ENCODE measurements around the gene HS3ST3B1.

HS3ST3B1 gene

GRCh38 chr17:14351493-14351892, 50.6 kb downstream of the HS3ST3B1 start:
- H3K27ac ChIP-seq (ENCODE audit: extremely low read depth, low read depth, low read length), result no peak overlapping the region
- peaks cover 0 to 11% of the 10 kb centered on the region in 2 experiments; a peak in 2 of 3 replicates for H3K36me3 ChIP-seq (ENCODE audit: control insufficient read depth in 2 of 2, insufficient read depth in 1 of 2, low read length in 2 of 2)
- H3K9me3 ChIP-seq (ENCODE audit: control insufficient read depth, insufficient read depth, low read depth, low read length), result no peaks in the 10 kb centered on the region
- H3K4me3 ChIP-seq (ENCODE audit: low read depth, low read length), result no peak overlapping the region
- H3K4me1 ChIP-seq (ENCODE audit: control insufficient read depth, insufficient read depth, low read length), result no peaks in the 10 kb centered on the region
- ChIA-PET CTCF (interaction anchor here (0.6 kb wide), 1 partner anchor 1054 kb away, joined by 3 read pairs; no protein-coding TSS in a partner anchor), POLR2A (interaction anchor here (1.0 kb wide), 1 partner anchor 51 kb away, joined by 3 read pairs; the partner anchor contains the start of gene HS3ST3B1)
- TF ChIP-seq REPIN1 (tag by site-specific recombination; IDR thresholded peaks at IDR 0.05; ENCODE audit: low read depth), result no peak
- TF ChIP-seq MYNN (tag by site-specific recombination; IDR thresholded peaks at IDR 0.05; ENCODE audit: borderline replicate concordance), result no peak
- TF ChIP-seq, protein P1, sequence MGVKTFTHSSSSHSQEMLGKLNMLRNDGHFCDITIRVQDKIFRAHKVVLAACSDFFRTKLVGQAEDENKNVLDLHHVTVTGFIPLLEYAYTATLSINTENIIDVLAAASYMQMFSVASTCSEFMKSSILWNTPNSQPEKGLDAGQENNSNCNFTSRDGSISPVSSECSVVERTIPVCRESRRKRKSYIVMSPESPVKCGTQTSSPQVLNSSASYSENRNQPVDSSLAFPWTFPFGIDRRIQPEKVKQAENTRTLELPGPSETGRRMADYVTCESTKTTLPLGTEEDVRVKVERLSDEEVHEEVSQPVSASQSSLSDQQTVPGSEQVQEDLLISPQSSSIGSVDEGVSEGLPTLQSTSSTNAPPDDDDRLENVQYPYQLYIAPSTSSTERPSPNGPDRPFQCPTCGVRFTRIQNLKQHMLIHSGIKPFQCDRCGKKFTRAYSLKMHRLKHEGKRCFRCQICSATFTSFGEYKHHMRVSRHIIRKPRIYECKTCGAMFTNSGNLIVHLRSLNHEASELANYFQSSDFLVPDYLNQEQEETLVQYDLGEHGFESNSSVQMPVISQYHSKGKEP (tag by site-specific recombination; IDR thresholded peaks at IDR 0.05), result no peak
- no peak for TF ChIP-seq ZNF623 (tag by site-specific recombination; IDR thresholded peaks at IDR 0.05)
- TF ChIP-seq ZNF121 (tag by site-specific recombination; IDR thresholded peaks at IDR 0.05), result no peak
- no peak for TF ChIP-seq ZEB2 (tag by site-specific recombination; IDR thresholded peaks at IDR 0.05)
- TF ChIP-seq WT1 (tag by site-specific recombination; IDR thresholded peaks at IDR 0.05), result no peak
- no peak for TF ChIP-seq ZNF146 (tag by site-specific recombination; IDR thresholded peaks at IDR 0.05)
- no peak for TF ChIP-seq ZNF335 (tag by site-specific recombination; conservative IDR thresholded peaks at IDR 0.05)
- TF ChIP-seq, protein P2, sequence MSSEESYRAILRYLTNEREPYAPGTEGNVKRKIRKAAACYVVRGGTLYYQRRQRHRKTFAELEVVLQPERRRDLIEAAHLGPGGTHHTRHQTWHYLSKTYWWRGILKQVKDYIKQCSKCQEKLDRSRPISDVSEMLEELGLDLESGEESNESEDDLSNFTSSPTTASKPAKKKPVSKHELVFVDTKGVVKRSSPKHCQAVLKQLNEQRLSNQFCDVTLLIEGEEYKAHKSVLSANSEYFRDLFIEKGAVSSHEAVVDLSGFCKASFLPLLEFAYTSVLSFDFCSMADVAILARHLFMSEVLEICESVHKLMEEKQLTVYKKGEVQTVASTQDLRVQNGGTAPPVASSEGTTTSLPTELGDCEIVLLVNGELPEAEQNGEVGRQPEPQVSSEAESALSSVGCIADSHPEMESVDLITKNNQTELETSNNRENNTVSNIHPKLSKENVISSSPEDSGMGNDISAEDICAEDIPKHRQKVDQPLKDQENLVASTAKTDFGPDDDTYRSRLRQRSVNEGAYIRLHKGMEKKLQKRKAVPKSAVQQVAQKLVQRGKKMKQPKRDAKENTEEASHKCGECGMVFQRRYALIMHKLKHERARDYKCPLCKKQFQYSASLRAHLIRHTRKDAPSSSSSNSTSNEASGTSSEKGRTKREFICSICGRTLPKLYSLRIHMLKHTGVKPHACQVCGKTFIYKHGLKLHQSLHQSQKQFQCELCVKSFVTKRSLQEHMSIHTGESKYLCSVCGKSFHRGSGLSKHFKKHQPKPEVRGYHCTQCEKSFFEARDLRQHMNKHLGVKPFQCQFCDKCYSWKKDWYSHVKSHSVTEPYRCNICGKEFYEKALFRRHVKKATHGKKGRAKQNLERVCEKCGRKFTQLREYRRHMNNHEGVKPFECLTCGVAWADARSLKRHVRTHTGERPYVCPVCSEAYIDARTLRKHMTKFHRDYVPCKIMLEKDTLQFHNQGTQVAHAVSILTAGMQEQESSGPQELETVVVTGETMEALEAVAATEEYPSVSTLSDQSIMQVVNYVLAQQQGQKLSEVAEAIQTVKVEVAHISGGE (tag by site-specific recombination; conservative IDR thresholded peaks at IDR 0.05; ENCODE audit: low read depth), result no peak
- no peak for TF ChIP-seq ZNF266 (tag by site-specific recombination; IDR thresholded peaks at IDR 0.05; ENCODE audit: low read depth)
- TF ChIP-seq, protein P3, sequence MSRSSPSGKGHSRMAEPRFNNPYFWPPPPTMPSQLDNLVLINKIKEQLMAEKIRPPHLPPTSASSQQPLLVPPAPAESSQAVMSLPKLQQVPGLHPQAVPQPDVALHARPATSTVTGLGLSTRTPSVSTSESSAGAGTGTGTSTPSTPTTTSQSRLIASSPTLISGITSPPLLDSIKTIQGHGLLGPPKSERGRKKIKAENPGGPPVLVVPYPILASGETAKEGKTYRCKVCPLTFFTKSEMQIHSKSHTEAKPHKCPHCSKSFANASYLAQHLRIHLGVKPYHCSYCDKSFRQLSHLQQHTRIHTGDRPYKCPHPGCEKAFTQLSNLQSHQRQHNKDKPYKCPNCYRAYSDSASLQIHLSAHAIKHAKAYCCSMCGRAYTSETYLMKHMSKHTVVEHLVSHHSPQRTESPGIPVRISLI (tag by site-specific recombination; IDR thresholded peaks at IDR 0.05), result no peak
- no peak for TF ChIP-seq GLI4 (tag by site-specific recombination; IDR thresholded peaks at IDR 0.05)
- TF ChIP-seq, protein P4, sequence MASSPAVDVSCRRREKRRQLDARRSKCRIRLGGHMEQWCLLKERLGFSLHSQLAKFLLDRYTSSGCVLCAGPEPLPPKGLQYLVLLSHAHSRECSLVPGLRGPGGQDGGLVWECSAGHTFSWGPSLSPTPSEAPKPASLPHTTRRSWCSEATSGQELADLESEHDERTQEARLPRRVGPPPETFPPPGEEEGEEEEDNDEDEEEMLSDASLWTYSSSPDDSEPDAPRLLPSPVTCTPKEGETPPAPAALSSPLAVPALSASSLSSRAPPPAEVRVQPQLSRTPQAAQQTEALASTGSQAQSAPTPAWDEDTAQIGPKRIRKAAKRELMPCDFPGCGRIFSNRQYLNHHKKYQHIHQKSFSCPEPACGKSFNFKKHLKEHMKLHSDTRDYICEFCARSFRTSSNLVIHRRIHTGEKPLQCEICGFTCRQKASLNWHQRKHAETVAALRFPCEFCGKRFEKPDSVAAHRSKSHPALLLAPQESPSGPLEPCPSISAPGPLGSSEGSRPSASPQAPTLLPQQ (tag by site-specific recombination; IDR thresholded peaks at IDR 0.05), result no peak
- TF ChIP-seq KLF1 (tag by site-specific recombination; IDR thresholded peaks at IDR 0.05), result no peak
- TF ChIP-seq ZNF660 (tag by site-specific recombination; IDR thresholded peaks at IDR 0.05), result no peak
- TF ChIP-seq ZNF155 (tag by site-specific recombination; IDR thresholded peaks at IDR 0.05), result no peak

- no peak overlapping the region for H3K27ac ChIP-seq (ENCODE audit: extremely low read depth, low read depth, low read length)
- peaks cover 0 to 5% of the 10 kb centered on the region in 2 experiments; a peak in 2 of 3 replicates for H3K36me3 ChIP-seq (ENCODE audit: control insufficient read depth in 2 of 2, insufficient read depth in 1 of 2, low read length in 2 of 2)
- TF ChIP-seq ZNF311 (tag by site-specific recombination; IDR thresholded peaks at IDR 0.05; ENCODE audit: borderline replicate concordance), result no peak
- no peak for TF ChIP-seq ZBTB1 (tag by site-specific recombination; IDR thresholded peaks at IDR 0.05)
- TF ChIP-seq, protein P5, sequence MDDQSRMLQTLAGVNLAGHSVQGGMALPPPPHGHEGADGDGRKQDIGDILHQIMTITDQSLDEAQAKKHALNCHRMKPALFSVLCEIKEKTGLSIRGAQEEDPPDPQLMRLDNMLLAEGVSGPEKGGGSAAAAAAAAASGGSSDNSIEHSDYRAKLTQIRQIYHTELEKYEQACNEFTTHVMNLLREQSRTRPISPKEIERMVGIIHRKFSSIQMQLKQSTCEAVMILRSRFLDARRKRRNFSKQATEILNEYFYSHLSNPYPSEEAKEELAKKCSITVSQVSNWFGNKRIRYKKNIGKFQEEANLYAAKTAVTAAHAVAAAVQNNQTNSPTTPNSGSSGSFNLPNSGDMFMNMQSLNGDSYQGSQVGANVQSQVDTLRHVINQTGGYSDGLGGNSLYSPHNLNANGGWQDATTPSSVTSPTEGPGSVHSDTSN (CRISPR knock-in tag; IDR thresholded peaks at IDR 0.05), result no peak
- no peak for TF ChIP-seq OSR2 (tag by site-specific recombination; IDR thresholded peaks at IDR 0.05)
- TF ChIP-seq ZNF558 (tag by site-specific recombination; IDR thresholded peaks at IDR 0.05), result no peak
- no peaks in the 10 kb centered on the region for H3K9me3 ChIP-seq (ENCODE audit: control insufficient read depth, insufficient read depth, low read depth, low read length)
- ChIA-PET POLR2A (no interaction called here), CTCF (interaction anchor here (0.6 kb wide), 1 partner anchor 1054 kb away, joined by 3 read pairs; no protein-coding TSS in a partner anchor)
- H3K4me1 ChIP-seq (ENCODE audit: control insufficient read depth, insufficient read depth, low read length), result no peaks in the 10 kb centered on the region
- H3K4me3 ChIP-seq (ENCODE audit: low read depth, low read length), result no peak overlapping the region
Measured at GRCh38 chr17:14352136-14352535, 51.3 kb downstream of the HS3ST3B1 start.
